HG03378 (cell line): Measurements from ENCODE around the gene C1orf74.
A peak's percentile ranks its signal among the peaks of the same experiment; 100 is the strongest.

Experiments used
- ATAC-seq: cut with Tn5 transposase; IDR thresholded peaks from one replicate; pipeline ENCODE4 v1.9.1; 2021; ENCODE audit warnings: mild to moderate bottlenecking, moderate library complexity; ENCODE audit not compliant: unreplicated experiment

The C1orf74 gene

DNA sequence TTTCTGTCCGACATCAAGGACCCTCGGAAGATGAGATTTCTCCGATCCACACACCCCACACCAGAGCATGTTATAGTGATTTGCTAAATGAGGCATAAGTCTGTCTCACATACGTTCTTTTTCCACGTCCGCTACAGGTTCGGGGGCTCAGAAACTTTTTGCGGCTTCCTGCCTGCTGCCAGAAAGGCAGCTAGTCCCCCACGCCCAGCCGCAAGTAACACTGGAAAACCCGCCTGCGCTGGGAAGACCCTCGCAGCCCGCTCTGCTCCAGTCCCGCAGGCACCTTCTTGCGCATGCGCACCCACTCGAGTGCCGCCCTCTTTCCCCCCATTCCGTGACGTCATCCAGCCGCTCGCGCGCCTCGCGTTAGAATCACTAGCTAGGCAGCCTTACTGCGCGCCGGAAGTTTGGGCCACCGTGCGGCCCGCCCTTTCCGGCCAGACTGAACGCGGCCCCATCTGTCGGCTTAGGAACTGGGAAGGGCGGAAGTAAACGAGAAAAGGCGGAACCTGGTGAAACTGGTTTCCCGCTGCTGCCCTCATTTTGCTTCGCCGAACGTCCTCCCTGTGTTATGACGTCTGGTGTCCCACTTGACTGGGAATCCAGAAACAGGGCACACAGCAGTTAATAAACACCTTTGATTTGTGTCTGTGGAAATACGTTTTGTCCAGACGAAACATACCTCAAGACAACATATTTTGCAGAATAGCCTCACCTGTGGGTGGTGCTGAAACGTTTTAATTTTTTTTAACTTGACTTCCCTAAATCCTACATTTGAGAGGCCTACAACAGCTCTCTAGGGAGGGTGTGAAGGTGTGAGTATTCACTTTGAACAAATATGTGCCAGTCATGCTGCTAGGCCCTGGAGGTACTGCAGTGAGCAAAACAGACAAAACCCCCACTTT lies at the start of gene C1orf74:
Gene C1orf74 (minus strand): TSS at position 295 of the 905 bp plus-strand sequence. CDS start 925 bp downstream, outside the sequence.
- ATAC-seq = peak; percentile 93

DNA sequence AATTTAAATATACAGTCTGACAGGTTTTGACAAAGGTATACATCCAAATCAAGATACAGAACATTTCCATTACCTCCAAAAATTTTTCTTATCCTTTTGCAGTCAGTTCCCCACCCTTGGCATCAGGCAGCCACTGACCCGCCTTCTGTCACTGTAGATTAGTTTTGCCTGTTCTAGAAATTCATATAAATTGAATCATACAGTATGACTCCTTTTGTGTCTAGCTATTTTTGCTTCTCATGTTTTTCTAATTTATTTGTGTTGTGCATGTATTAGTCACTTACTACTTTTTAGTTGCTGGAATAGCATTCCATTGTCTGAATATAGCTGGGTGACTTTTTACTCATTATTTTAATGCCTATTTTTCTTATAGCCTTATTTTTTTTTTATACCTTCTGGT lies 47.3 kb upstream of the C1orf74 start:
- no peak for ATAC-seq

DNA sequence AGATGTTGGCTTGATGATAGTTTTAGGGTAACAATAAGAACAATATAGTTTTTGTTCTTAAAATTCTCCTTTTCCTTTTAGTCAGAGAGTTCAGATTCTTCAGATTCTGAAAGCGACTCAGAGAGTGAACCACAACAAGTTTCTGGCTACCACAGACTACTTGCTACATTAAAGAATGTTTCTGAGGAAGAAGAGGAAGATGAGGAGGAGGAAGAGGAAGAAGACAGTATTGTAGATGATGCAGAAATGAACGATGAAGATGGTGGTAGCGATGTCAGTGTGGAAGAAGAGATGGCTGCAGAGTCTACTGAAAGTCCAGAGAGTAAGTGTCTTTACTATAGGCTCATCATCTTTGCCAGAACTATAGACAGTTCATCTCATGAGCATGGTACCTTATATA lies 46.4 kb upstream of the C1orf74 start:
- no peak for ATAC-seq

DNA sequence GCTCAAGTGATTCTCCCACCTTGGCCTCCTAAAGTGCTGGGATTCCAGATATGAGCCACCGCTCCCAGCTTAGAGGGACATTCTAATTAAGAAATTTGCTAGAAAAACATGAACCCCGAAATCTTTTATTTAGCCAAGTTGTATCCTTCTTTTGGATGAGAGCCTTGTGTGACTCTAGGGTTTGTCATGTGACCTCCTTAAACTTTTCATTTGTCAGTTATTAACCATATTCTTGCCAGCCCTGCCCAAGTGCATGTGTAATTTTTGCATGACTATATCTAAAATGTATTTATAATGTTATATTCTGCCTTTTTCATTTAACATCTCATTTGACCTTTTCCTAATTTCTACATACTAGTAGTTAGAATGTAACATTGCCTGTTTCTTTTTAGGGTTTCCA lies 45.4 kb upstream of the C1orf74 start:
- no peak for ATAC-seq

- peak; percentile 87 for ATAC-seq
Measured at GRCh38 chr1:209827384-209828262, 43.3 kb upstream of the C1orf74 start, which contains the start of gene UTP25. UTP25 (plus strand) TSS chr1:209827972; CDS start chr1:209828064, 92 bp downstream.

GRCh38 chr1:209825591-209826434 lies 41.5 kb upstream of the C1orf74 start:
- ATAC-seq = no peak

DNA sequence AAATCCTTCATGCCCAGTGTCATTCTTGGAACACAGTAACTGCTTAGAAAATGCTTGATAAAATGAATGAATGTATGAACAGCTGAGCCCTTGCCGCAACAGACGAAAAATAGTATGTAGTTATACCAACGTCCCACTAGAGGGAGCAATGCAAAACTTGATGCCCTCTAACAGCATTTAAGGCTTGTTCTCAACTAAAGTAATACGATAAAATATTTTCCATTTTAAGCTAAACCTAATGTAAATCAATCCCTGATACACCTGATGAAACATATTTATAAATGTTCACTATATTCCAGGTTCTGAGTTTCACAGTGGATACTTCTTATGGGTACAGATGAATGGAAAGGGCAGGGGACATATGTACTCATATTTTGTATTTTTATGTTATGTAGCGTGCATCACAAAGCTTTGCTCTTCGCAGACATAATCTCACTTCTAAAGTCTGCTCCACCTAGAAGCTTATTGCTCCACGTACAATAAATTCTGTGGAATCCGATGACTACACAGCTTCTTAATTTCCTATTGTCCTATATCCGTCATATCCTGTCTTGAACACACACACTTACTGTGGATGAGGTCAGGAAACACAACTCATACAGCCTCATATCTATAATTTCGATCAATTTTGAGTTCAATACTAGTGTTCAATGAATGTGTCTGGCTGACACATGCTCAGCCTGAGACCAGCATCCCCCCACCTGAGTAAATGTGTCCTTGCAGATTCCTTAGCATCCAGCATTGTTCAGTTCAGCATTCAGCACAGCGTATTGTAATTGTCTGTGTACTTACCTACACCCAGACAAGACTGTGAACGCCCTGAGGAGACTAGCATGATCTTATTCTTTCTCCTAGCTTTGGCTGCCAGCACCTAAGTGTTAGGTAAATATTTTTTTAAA lies 39.0 kb upstream of the C1orf74 start:
- ATAC-seq = no peak

DNA sequence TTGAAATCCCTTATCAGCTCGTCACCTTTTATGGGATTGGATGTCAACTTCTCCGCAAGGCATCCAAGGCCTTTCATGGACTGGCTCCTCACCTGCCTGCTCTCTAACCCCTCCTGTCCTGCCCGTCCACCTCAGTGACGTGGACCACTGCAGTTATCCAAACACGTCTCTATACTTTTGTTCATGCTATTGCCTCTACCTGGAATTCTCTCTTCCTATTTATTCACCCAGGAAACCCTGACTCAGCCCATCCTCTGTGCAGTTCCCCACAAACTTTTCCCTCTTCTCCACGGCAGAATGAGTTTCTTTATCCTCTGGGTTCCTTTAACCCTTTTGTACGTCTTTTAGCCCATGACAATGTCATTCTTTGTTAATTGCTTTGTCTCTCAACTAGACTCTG lies 38.3 kb upstream of the C1orf74 start:
- ATAC-seq = no peak

- no peak for ATAC-seq
Measured at GRCh38 chr1:209820986-209821385, 36.6 kb upstream of the C1orf74 start.

GRCh38 chr1:209819058-209819457 lies 34.7 kb upstream of the C1orf74 start:
- ATAC-seq = no peak

DNA sequence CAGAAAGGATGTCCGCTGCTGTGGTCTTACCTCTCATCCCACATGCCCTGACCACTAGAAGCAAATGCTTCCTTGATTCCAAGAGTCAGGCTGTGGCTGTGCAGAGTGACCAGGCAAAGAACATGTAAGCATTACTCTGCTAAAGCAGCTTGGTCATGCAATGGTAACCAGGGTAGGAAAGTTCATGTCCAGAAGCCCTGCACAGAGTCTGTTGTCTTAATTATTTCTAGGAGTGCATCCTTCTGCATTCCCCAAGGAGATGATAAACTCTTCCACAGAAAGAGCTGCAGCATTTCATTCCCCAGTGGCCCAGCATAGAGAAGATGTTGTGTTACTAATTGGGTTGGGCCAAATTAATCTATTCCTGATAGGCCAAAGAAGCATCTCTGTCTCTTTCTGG lies 33.3 kb upstream of the C1orf74 start:
- ATAC-seq = no peak

DNA sequence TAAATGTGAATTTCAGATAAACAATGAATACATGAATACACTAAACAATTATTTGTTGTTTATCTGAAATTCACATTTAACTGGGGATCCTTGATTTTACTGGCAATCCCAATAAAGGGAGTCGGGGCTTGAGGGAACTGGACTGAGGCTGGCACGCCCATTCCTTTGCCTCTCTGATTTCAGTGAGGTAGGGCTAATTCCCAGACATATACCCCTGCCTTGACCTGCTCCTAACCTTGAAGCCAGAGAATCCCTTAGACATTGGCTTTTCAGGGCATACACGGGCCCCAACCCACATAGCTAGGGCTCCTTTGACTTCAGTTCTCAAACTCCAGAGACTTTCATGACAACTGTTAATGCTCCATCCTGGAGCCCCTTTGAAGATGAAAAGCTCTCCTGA lies 32.6 kb upstream of the C1orf74 start:
- ATAC-seq = no peak

GRCh38 chr1:209815931-209816341 lies 31.6 kb upstream of the C1orf74 start:
- ATAC-seq = no peak

DNA sequence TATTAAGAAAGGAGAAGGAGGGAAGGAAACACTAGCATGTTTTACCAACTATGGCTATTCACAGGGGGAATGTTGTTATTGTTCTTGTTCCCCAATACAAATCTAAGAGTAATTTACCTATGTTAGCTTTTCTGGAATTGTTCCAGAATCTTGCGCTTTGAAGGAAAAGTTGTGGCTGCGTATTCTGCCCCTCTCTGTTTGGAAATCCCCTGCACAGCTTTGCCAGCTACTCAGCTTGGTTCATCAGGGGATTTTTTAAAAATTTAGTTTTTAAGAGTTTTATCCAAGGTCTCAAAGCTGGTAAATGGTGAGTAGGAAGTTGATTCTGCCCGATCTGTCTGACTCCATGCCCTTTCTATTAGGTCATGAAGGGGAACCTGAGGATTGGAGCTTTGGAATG lies 31.1 kb upstream of the C1orf74 start:
- no peak for ATAC-seq

DNA sequence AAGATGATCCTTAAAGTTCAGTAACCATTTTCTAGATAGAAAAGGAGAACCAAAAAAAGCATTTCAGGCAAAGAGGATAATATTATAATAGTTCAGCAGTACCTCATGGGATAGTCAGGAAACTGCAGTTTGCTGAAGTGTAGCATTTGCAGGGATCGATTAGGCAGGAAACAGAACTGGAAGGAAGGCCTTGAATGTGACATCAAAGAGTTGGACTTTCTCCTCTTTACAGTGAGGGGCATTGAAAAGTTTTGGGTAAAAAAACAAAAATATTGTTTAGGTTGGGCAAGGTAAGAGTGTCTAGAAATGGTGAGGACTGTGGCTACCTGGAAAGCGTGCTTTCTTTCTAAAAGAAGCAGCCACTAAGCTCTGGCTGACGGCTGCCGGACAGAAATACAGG lies 29.5 kb upstream of the C1orf74 start:
- ATAC-seq = no peak

- no peak for ATAC-seq
Measured at GRCh38 chr1:209810783-209811182, 26.4 kb upstream of the C1orf74 start.

DNA sequence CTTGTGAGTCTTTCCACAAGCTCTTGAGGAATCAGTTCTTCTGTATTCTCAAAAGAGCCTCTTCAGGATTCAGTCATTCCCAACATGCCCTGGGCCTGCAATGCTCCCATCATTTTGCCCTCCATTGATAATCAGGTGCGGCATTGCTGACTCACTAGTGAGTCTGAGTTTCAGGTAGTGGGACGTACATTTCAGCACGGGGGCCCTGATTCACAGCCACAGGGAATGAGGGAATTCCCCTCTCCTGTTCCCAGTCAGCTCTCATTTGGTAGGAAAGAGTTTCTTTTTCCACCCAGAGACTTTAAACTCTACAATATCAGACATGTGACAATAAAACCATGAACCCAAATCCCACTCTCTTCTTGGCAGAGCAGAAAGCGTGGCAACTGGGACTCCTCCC lies 25.3 kb upstream of the C1orf74 start:
- ATAC-seq = no peak

GRCh38 chr1:209808059-209808581 lies 23.8 kb upstream of the C1orf74 start:
- no peak for ATAC-seq

DNA sequence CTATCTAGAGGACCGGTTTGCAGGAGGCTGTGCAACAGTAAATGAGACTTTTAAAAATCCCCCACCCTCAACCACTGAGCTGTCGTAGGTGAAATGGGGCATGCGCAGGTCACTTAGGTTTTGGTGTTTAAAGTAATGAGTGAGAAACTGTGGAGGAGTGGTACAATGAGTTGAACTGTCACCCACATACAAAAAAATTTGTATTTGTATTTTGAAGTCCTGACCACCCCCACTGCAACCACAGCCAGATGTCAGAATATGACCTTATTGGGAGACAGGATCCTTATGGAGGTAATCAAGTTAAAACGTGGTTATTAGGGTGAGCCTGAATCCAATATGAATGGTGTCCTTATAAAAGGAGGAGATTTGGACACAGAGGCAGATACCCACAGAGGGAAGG lies 23.1 kb upstream of the C1orf74 start:
- no peak for ATAC-seq
